T-cell (primary cell): ENCODE measurements around the gene NKIRAS1. TPM values are rescaled to one million over a fixed set of nuclear protein-coding genes. Genes with fewer than 3 reads are reported as not detected.

Experiments
- ATAC-seq, 4 experiments: fragments of 200-7000 bp in 3 of 4; fragments of 150-1000 bp in 1 of 4; cut with Tn5 transposase; replicated peaks in 1 of 4; 1 replicate in 3 of 4; 2 replicates in 1 of 4; pipeline ENCODE4 v1.10.0; 2021; ENCODE audit warnings: moderate library complexity in 3 of 4, mild to moderate bottlenecking in 2 of 4, moderate number of reproducible peaks in 1 of 4
- CTCF ChIA-PET, 2 donors: fragments of 300-600 bp; sonication (Branson Sonifier 250); formaldehyde crosslinking; loops; one replicate each; lab custom pipeline; 2022; ENCODE audit warnings: antibody characterized with exemption in 2 of 2; lab: Charles Lee
- POLR2A ChIA-PET, 2 donors: fragments of 300-600 bp; sonication (Branson Sonifier 250); formaldehyde crosslinking; loops; one replicate each; lab custom pipeline; 2022; ENCODE audit warnings: antibody characterized with exemption in 2 of 2; lab: Charles Lee
- DNase-seq, 35 experiments: peaks; one replicate each; pipeline versions ENCODE4 v3.0.0 to v3.0.0-alpha.2; 2013 to 2023
- H3K27ac ChIP-seq: one replicate; pipeline ENCODE4 v1.5.1; 2013; ENCODE audit warnings: low read length
- H3K27me3 ChIP-seq, 2 experiments: replicated peaks in 1 of 2; 1 replicate in 1 of 2; 2 replicates in 1 of 2; pipeline versions ENCODE4 v1.6.1 to v1.7.0; 2013; ENCODE audit warnings: low read length in 1 of 2, mixed read lengths in 1 of 2; ENCODE audit not compliant: control insufficient read depth in 2 of 2, insufficient read depth in 2 of 2; ENCODE audit errors: extremely low read depth in 1 of 2
- H3K36me3 ChIP-seq, 2 donors: 1 replicate in 1 of 2; 2 replicates in 1 of 2; pipeline versions ENCODE4 v1.6.1 to v1.7.0; 2013; ENCODE audit warnings: low read length in 1 of 2; ENCODE audit not compliant: control insufficient read depth in 2 of 2, insufficient read depth in 1 of 2; ENCODE audit errors: extremely low read depth in 1 of 2
- H3K4me1 ChIP-seq, 2 experiments: 1 replicate in 1 of 2; 2 replicates in 1 of 2; pipeline versions ENCODE4 v1.6.1 to v1.7.0; 2013; ENCODE audit warnings: low read length in 2 of 2, mixed read lengths in 1 of 2; ENCODE audit not compliant: insufficient read depth in 2 of 2, control insufficient read depth in 1 of 2; ENCODE audit errors: extremely low read depth in 1 of 2
- H3K4me3 ChIP-seq, 2 donors: 1 replicate in 1 of 2; 2 replicates in 1 of 2; pipeline versions ENCODE4 v1.5.1 to v1.7.0; 2013; ENCODE audit warnings: mild to moderate bottlenecking in 2 of 2, low read length in 1 of 2, moderate library complexity in 1 of 2; ENCODE audit not compliant: control insufficient read depth in 1 of 2; ENCODE audit errors: extremely low read depth in 1 of 2
- H3K9me3 ChIP-seq: 2 replicates; pipeline ENCODE4 v1.7.0; 2013
- H3K27ac Mint-ChIP-seq, 2 donors: one replicate each; pipeline ENCODE4 v1.8.0; 2020 to 2021; ENCODE audit warnings: mild to moderate bottlenecking in 2 of 2, mixed read lengths in 2 of 2
- H3K27me3 Mint-ChIP-seq, 2 donors: one replicate each; pipeline ENCODE4 v1.8.0; 2021 to 2022; ENCODE audit warnings: mixed read lengths in 2 of 2
- H3K36me3 Mint-ChIP-seq: one replicate; pipeline ENCODE4 v1.8.0; 2021; ENCODE audit warnings: mixed read lengths
- H3K4me1 Mint-ChIP-seq, 3 donors: one replicate each; pipeline ENCODE4 v1.8.0; 2020 to 2022; ENCODE audit warnings: mixed read lengths in 3 of 3, mild to moderate bottlenecking in 1 of 3
- H3K4me3 Mint-ChIP-seq, 3 donors: one replicate each; pipeline ENCODE4 v1.8.0; 2020 to 2022; ENCODE audit warnings: mild to moderate bottlenecking in 3 of 3, mixed read lengths in 3 of 3, moderate library complexity in 3 of 3
- H3K9me3 Mint-ChIP-seq, 3 donors: one replicate each; pipeline ENCODE4 v1.8.0; 2020 to 2022; ENCODE audit warnings: mixed read lengths in 3 of 3
- WGBS: methylation state at CpG from one replicate; pipeline ENCODE4 v1.1.5; 2013; ENCODE audit warnings: missing lambda C conversion rate; ENCODE audit not compliant: insufficient coverage; 5-methylcytosine and 5-hydroxymethylcytosine counted together
- total RNA-seq, 35 experiments: library from RNA in 6 of 35; stranded (reverse) in 6 of 35; fragments of 120-200 nt in 1 of 35; gene quantifications; one replicate each; pipeline versions ENCODE4 v1.2.1 to v1.2.4 and lab custom pipeline; 2013 to 2026

NKIRAS1 gene
- total RNA-seq, 5 donors from 2014 or later (not counting 1 experiment from before 2014, with no cell fraction given), result 2.2 to 4.1 (median 3.6) TPM

DNA sequence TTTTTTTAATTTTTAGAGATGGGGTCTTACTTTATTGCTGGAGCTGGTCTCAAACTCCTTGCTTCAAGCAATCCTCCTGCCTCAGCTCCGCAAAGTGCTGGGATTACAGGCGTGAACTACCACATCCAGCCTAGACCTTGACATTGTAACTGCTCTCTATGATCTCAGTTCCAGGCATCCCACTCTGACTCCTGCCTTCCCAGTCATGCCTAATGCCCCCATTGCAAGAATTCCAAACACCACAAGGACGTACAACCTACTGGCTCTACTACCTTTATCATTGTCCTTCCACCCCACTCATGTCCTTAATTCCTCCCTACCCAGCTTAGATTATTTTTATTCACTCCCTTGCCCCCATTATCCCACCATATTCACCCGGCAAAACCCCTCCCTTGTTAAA lies 21.6 kb downstream of the NKIRAS1 start:
- peaks cover 0 to 15% of the 10 kb centered on the region in 2 donors for H3K36me3 ChIP-seq

GRCh38 chr3:23894254-23895061 lies 22.3 kb downstream of the NKIRAS1 start:
- no peak overlapping the region for H3K27ac ChIP-seq
- ChIA-PET CTCF (no interaction called here), POLR2A (interaction anchor here (0.6 to 1.2 kb wide), 3 partner anchors 73 to 678 kb away, joined by 3 to 4 read pairs (median 3); no protein-coding TSS in a partner anchor)
- no peak overlapping the region for H3K4me3 Mint-ChIP-seq
- H3K9me3 Mint-ChIP-seq, result no peaks in the 10 kb centered on the region
- no peaks in the 10 kb centered on the region for H3K27me3 Mint-ChIP-seq
- peaks cover 26% of the 10 kb centered on the region for H3K36me3 Mint-ChIP-seq
- peak in 1 of 4 experiments; percentile 27 for ATAC-seq
- DNase-seq, result no peak
- no peak overlapping the region for H3K4me3 ChIP-seq
- peaks cover 0 to 10% (median 10%) of the 10 kb centered on the region in 3 donors for H3K4me1 Mint-ChIP-seq
- H3K36me3 ChIP-seq, result peaks cover 0 to 16% of the 10 kb centered on the region in 2 donors
- H3K27me3 ChIP-seq, result no peaks in the 10 kb centered on the region
- 98% methylated on average over 6 of the region's 8 CpGs for WGBS
- H3K9me3 ChIP-seq, result no peaks in the 10 kb centered on the region
- H3K27ac Mint-ChIP-seq, result peak overlapping the region in 1 of 2 donors; percentile 49
- H3K4me1 ChIP-seq, result no peaks in the 10 kb centered on the region

More for the DNA sequence above, 21.6 kb downstream of the NKIRAS1 start:
- POLR2A ChIA-PET, result interaction anchor here in 1 of 2 donors (0.6 kb wide), 1 partner anchor 678 kb away, joined by 3 read pairs; no protein-coding TSS in a partner anchor
- Mint-ChIP-seq H3K27ac (no peak overlapping the region), H3K4me1 (peaks cover 0 to 10% (median 10%) of the 10 kb centered on the region in 3 donors), H3K9me3 (no peaks in the 10 kb centered on the region), H3K27me3 (no peaks in the 10 kb centered on the region), H3K36me3 (peaks cover 27% of the 10 kb centered on the region), H3K4me3 (no peak overlapping the region)
- Histone ChIP-seq H3K9me3 (no peaks in the 10 kb centered on the region), H3K27ac (no peak overlapping the region), H3K4me1 (no peaks in the 10 kb centered on the region), H3K4me3 (no peak overlapping the region), H3K27me3 (no peaks in the 10 kb centered on the region)
- CTCF ChIA-PET, result no interaction called here
- ATAC-seq, result no peak
- WGBS, result 95% methylated on average over 4 of the region's 4 CpGs
- no peak for DNase-seq

- no peak overlapping the region for H3K4me3 Mint-ChIP-seq
These were observed 26.8 kb downstream of the NKIRAS1 start for GRCh38 chr3:23889950-23890349.

GRCh38 chr3:23889386-23889785 lies 27.4 kb downstream of the NKIRAS1 start:
- no peak for ATAC-seq

More at GRCh38 chr3:23889950-23890349, 26.8 kb downstream of the NKIRAS1 start:
- ChIA-PET CTCF (interaction anchor here (0.6 to 1.9 kb wide), 4 partner anchors 124 to 1704 kb away, joined by 3 to 10 read pairs (median 6); no protein-coding TSS in a partner anchor), POLR2A (interaction anchor here in 1 of 2 donors (1.9 kb wide), 1 partner anchor 27 kb away, joined by 5 read pairs; the partner anchor contains the start of genes NKIRAS1 and RPL15)
- DNase-seq, result no peak
- H3K27me3 ChIP-seq, result no peaks in the 10 kb centered on the region
- H3K9me3 Mint-ChIP-seq, result no peaks in the 10 kb centered on the region
- no peak for ATAC-seq
- H3K36me3 ChIP-seq, result peaks cover 0 to 17% of the 10 kb centered on the region in 2 donors
- 93% methylated on average over 2 of the region's 5 CpGs for WGBS
- H3K4me3 ChIP-seq, result no peak overlapping the region
- H3K27ac Mint-ChIP-seq, result no peak overlapping the region
- H3K4me1 Mint-ChIP-seq, result peaks cover 3 to 10% (median 10%) of the 10 kb centered on the region in 3 donors
- no peaks in the 10 kb centered on the region for H3K4me1 ChIP-seq
- H3K27ac ChIP-seq, result no peak overlapping the region
- peaks cover 10% of the 10 kb centered on the region for H3K36me3 Mint-ChIP-seq
- H3K27me3 Mint-ChIP-seq, result no peaks in the 10 kb centered on the region
- H3K9me3 ChIP-seq, result no peaks in the 10 kb centered on the region

DNA sequence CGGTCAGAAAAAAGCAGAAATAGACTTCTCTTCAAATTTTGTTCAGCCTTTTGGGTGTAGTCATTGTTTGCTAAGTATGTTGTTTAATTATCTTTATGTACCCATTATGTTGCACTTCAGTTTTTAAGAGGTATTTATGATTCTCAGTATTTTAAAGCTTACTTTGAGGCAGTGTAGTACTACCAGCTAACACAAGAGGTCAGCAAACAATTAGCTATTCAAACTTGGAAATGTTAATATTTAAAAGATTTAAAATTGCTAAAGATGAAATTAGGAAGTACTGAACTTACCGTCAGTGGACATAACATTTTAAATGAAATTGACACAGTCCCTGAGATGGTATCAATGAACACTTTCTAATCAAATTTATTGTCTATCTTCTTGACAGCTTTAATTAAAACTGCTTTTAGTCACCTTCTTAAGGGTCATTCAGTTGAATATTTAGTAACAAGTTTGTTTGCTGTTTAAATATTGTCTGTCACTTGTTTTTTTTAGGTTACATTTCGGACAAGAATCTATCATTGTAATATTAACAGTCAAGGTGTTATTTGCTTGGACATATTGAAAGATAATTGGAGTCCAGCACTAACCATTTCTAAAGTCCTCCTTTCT lies 28.1 kb downstream of the NKIRAS1 start:
- Histone ChIP-seq H3K4me3 (no peak overlapping the region), H3K4me1 (no peaks in the 10 kb centered on the region), H3K36me3 (peaks cover 0 to 13% of the 10 kb centered on the region in 2 donors), H3K27ac (no peak overlapping the region), H3K9me3 (no peaks in the 10 kb centered on the region), H3K27me3 (no peaks in the 10 kb centered on the region)
- H3K4me3 Mint-ChIP-seq, result no peak overlapping the region
- H3K27ac Mint-ChIP-seq, result no peak overlapping the region
- H3K36me3 Mint-ChIP-seq, result peaks cover 3% of the 10 kb centered on the region
- ATAC-seq (peak in 1 of 4 experiments; percentile 43), DNase-seq (peak in 2 of 35 experiments; percentile 26 to 68)
- POLR2A ChIA-PET, result interaction anchor here in 1 of 2 donors (0.6 to 1.9 kb wide), 3 partner anchors 28 to 1703 kb away, joined by 3 to 5 read pairs (median 3); partner anchors contain the start of genes NKIRAS1 and RPL15
- H3K27me3 Mint-ChIP-seq, result no peaks in the 10 kb centered on the region
- CTCF ChIA-PET, result interaction anchor here (0.5 to 1.9 kb wide), 16 partner anchors 10 to 1705 kb away, joined by 3 to 10 read pairs (median 5); no protein-coding TSS in a partner anchor
- WGBS, result no CpG with 5 or more reads among the region's 3 CpGs
- no peaks in the 10 kb centered on the region for H3K9me3 Mint-ChIP-seq
- H3K4me1 Mint-ChIP-seq, result peaks cover under 1 to 4% (median 3%) of the 10 kb centered on the region in 3 donors

More at GRCh38 chr3:23889386-23889785, 27.4 kb downstream of the NKIRAS1 start:
- 100% methylated on average over 1 of the region's 2 CpGs for WGBS
- CTCF ChIA-PET, result interaction anchor here (1.6 to 1.9 kb wide), 4 partner anchors 10 to 1704 kb away, joined by 5 to 10 read pairs (median 9); no protein-coding TSS in a partner anchor
- peaks cover 5% of the 10 kb centered on the region for H3K36me3 Mint-ChIP-seq
- Histone ChIP-seq H3K4me3 (no peak overlapping the region), H3K27me3 (no peaks in the 10 kb centered on the region), H3K36me3 (peaks cover 0 to 13% of the 10 kb centered on the region in 2 donors), H3K27ac (no peak overlapping the region), H3K4me1 (no peaks in the 10 kb centered on the region), H3K9me3 (no peaks in the 10 kb centered on the region)
- no peaks in the 10 kb centered on the region for H3K9me3 Mint-ChIP-seq
- H3K4me3 Mint-ChIP-seq, result no peak overlapping the region
- POLR2A ChIA-PET, result interaction anchor here in 1 of 2 donors (1.9 kb wide), 1 partner anchor 28 kb away, joined by 5 read pairs; the partner anchor contains the start of genes NKIRAS1 and RPL15
- DNase-seq, result no peak
- no peaks in the 10 kb centered on the region for H3K27me3 Mint-ChIP-seq
- peak overlapping the region in 1 of 2 donors; percentile 45 for H3K27ac Mint-ChIP-seq
- H3K4me1 Mint-ChIP-seq, result peaks cover 3 to 9% (median 7%) of the 10 kb centered on the region in 3 donors
